Body of pancreas (tissue), 4 donors: Measurements from ENCODE around the gene ARL13B.

ENCODE experiments used
- POLR2A ChIP-seq, 3 donors: fragments of 450-650 bp; IDR thresholded peaks; one replicate each; pipeline ENCODE4 v1.6.1; 2016; ENCODE audit warnings: antibody characterized with exemption in 3 of 3, mild to moderate bottlenecking in 2 of 3
- TF ChIP-seq, protein P1 (sequence below), 7 experiments: fragments of 450-650 bp in 4 of 7; fragments of 200-600 bp in 3 of 7; sonication (generic) in 3 of 7; IDR thresholded peaks; one replicate each; pipeline ENCODE4 v1.5.1; 2016 to 2019; ENCODE audit warnings: antibody characterized with exemption in 7 of 7

DNA sequence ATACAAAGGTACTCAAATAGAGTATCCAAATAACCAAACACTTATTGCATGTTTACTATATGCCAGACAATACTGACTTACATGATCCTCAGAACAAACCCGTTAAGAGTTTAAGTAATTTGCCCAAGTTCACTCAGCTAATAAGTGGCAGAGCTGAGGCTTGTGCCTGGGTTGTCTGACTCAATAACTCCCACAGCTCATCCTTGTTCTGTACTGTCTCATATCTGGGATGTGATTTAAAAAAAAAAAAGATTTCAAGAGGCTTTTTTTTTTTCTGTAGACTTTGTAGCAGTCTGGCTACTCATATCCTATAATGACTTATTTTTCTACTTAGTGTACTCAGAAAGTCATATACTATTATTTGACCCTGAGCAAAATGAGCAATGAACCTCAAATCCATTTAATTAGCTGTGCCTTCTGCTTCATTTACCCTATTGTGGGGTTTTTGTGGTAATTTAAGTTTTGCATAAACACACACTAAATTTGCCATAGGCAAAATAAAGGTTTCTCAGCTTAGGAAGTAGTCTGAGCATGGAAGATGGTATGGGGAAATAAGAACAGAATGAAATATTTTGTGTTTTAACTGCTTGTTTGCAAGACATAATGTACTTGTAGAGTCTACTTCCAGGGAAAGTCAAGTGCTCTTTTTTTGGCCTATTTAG lies 86.0 kb downstream of the ARL13B start:
- TF ChIP-seq POLR2A (IDR thresholded peaks at IDR 0.05): no peak
- TF ChIP-seq, protein P1, sequence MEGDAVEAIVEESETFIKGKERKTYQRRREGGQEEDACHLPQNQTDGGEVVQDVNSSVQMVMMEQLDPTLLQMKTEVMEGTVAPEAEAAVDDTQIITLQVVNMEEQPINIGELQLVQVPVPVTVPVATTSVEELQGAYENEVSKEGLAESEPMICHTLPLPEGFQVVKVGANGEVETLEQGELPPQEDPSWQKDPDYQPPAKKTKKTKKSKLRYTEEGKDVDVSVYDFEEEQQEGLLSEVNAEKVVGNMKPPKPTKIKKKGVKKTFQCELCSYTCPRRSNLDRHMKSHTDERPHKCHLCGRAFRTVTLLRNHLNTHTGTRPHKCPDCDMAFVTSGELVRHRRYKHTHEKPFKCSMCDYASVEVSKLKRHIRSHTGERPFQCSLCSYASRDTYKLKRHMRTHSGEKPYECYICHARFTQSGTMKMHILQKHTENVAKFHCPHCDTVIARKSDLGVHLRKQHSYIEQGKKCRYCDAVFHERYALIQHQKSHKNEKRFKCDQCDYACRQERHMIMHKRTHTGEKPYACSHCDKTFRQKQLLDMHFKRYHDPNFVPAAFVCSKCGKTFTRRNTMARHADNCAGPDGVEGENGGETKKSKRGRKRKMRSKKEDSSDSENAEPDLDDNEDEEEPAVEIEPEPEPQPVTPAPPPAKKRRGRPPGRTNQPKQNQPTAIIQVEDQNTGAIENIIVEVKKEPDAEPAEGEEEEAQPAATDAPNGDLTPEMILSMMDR (IDR thresholded peaks at IDR 0.05): no peak
